ENCODE results near the gene TAPBPL.
"Not testable (repeated sequence)": the region's sequence is repeated elsewhere in the genome, so short reads cannot be mapped to it uniquely, and the experiment has no call there.

The TAPBPL gene

GRCh38 chr12:6464531-6464930, 12.7 kb downstream of the TAPBPL start:
- DNase-seq = no peak

- DNase-seq = peak; percentile 27
These were observed 13.8 kb downstream of the TAPBPL start for GRCh38 chr12:6465467-6466183.

GRCh38 chr12:6466184-6466573, 14.3 kb downstream of the TAPBPL start:
- no peak for DNase-seq

- DNase-seq = not testable (repeated sequence)
These were observed 14.9 kb downstream of the TAPBPL start for GRCh38 chr12:6466751-6467150.

- not testable (repeated sequence) for DNase-seq
These were observed 15.9 kb downstream of the TAPBPL start for GRCh38 chr12:6467571-6468282.

- DNase-seq = no peak
These were observed 16.4 kb downstream of the TAPBPL start for GRCh38 chr12:6468283-6468575.

GRCh38 chr12:6469092-6469491, 17.2 kb downstream of the TAPBPL start:
- no peak for DNase-seq

- DNase-seq = no peak
These were observed 17.9 kb downstream of the TAPBPL start for GRCh38 chr12:6469609-6470374.

- DNase-seq = peak; percentile 95
These were observed 18.7 kb downstream of the TAPBPL start, which contains the start of gene VAMP1 for GRCh38 chr12:6470375-6471163. TSS of gene VAMP1 (minus strand) at chr12:6470677. CDS start at chr12:6470531, 146 bp downstream.

- DNase-seq = no peak
These were observed 20.1 kb downstream of the TAPBPL start for GRCh38 chr12:6471989-6472360.

- no peak for DNase-seq
These were observed 20.6 kb downstream of the TAPBPL start for GRCh38 chr12:6472491-6472890.

GRCh38 chr12:6475233-6475975, 23.6 kb downstream of the TAPBPL start:
- not testable (repeated sequence) for DNase-seq

GRCh38 chr12:6476489-6476888, 24.6 kb downstream of the TAPBPL start:
- DNase-seq = no peak

GRCh38 chr12:6477601-6478377, 25.9 kb downstream of the TAPBPL start:
- DNase-seq = not testable (repeated sequence)

GRCh38 chr12:6478416-6478815, 26.6 kb downstream of the TAPBPL start:
- no peak for DNase-seq

- no peak for DNase-seq
These were observed 36.4 kb downstream of the TAPBPL start for GRCh38 chr12:6488240-6488639.

- DNase-seq = no peak
These were observed 37.6 kb downstream of the TAPBPL start for GRCh38 chr12:6489449-6489848.

- not testable (repeated sequence) for DNase-seq
These were observed 38.8 kb downstream of the TAPBPL start for GRCh38 chr12:6490673-6491072.

GRCh38 chr12:6492838-6493496, 41.1 kb downstream of the TAPBPL start, which contains the start of gene MRPL51:
TSS of gene MRPL51 (minus strand) at chr12:6493262. CDS start at chr12:6493136, 126 bp downstream.
- DNase-seq = peak; percentile 97

GRCh38 chr12:6493497-6494257, 41.8 kb downstream of the TAPBPL start, which contains the start of gene NCAPD2:
TSS of gene NCAPD2 (plus strand) at chr12:6494102. CDS start at chr12:6495099, 997 bp downstream.
- peak; percentile 95 for DNase-seq
